Measurements from ENCODE around the gene IQSEC2. TPM values are rescaled to one million over a fixed set of nuclear protein-coding genes. Genes with fewer than 3 reads are reported as not detected.

IQSEC2 gene
- total and polyA plus RNA-seq, 5 experiments from 2014 or later = 0.08 to 0.66 (median 0.17) TPM

DNA sequence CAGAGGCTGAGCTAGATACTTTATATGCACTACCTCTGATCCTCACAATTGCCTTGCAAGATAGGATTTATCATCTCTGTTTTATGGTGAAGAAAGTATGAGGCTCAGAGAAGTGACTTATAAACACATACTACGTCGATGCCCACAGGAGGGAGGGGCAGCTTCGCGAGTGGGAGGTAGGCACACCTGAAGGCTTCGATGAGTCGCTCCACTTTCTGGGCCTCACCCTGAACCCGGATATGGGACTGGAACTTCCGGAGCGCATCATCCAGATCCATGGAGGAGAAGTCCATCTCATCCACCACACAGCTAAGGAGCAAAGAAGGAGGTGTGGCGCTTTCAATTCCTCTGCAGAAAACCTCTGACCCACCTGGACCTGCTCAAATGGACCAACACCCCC, 33.5 kb downstream of the IQSEC2 start:
- H3K36me3 Mint-ChIP-seq = no peaks in the 10 kb centered on the region
- no peaks in the 10 kb centered on the region for H3K4me1 Mint-ChIP-seq
- no peak for DNase-seq
- POLR2A ChIA-PET = no interaction called here
- no peaks in the 10 kb centered on the region for H3K27me3 Mint-ChIP-seq
- H3K9me3 Mint-ChIP-seq = no peaks in the 10 kb centered on the region
- ATAC-seq = no peak
- no peak overlapping the region for H3K4me3 Mint-ChIP-seq
- H3K27ac Mint-ChIP-seq = no peak overlapping the region

GRCh38 chrX:53246231-53246630, 35.2 kb downstream of the IQSEC2 start:
- no peak for ATAC-seq
- POLR2A ChIA-PET = no interaction called here
- H3K9me3 Mint-ChIP-seq = no peaks in the 10 kb centered on the region
- no peaks in the 10 kb centered on the region for H3K4me1 Mint-ChIP-seq
- peak overlapping the region in 1 of 10 donors; percentile 2 for H3K27ac Mint-ChIP-seq
- no peaks in the 10 kb centered on the region for H3K27me3 Mint-ChIP-seq
- no peak overlapping the region for H3K4me3 Mint-ChIP-seq
- no peak for DNase-seq
- no peaks in the 10 kb centered on the region for H3K36me3 Mint-ChIP-seq

DNA sequence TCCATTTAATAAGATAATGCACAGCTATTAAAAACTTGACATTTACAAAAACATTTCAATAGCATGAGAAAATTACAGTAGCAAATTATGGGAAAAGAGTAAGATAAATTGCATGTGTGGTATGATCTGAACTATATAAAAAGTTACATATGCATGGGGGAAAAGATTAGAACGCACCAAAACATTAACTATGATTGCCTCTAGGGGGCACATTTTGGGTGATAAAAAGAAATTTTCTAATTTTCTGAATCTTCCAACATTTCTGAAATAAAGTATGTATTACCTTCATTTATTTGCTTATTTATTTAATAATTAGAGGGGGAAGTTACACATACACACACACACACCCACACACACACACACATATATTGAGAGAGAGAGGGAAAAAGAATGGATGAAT, 36.8 kb downstream of the IQSEC2 start:
- POLR2A ChIA-PET = no interaction called here
- no peak for ATAC-seq
- H3K4me3 Mint-ChIP-seq = no peak overlapping the region
- no peaks in the 10 kb centered on the region for H3K27me3 Mint-ChIP-seq
- H3K4me1 Mint-ChIP-seq = no peaks in the 10 kb centered on the region
- no peaks in the 10 kb centered on the region for H3K9me3 Mint-ChIP-seq
- no peak overlapping the region for H3K27ac Mint-ChIP-seq
- no peak for DNase-seq
- H3K36me3 Mint-ChIP-seq = no peaks in the 10 kb centered on the region

GRCh38 chrX:53242310-53242709, 39.1 kb downstream of the IQSEC2 start:
- Mint-ChIP-seq H3K27me3 (no peaks in the 10 kb centered on the region), H3K9me3 (no peaks in the 10 kb centered on the region), H3K36me3 (no peaks in the 10 kb centered on the region), H3K4me1 (no peaks in the 10 kb centered on the region), H3K27ac (peak overlapping the region in 2 of 10 donors; percentile 60 to 83), H3K4me3 (no peak overlapping the region)
- POLR2A ChIA-PET = no interaction called here
- no peak for DNase-seq
- ATAC-seq = no peak

DNA sequence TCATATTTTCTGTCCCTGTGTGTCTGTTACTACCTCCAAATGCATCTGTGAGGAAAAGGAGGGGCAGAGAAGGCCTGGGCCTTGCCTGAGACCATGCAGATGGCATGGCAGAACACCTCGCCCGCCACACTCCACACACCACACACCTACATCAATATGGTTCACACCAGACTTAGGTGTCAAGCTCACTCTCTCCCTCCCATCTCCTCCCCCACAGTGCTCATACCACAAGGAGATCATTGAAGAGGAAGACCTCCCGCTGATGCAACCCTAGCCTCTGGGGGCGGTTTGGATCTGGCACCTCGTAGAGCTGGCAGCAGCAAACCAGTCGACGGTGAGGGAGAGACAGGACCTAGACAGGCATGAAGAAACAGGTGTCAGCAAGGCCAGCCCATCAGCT, 39.8 kb downstream of the IQSEC2 start:
- no peaks in the 10 kb centered on the region for H3K36me3 Mint-ChIP-seq
- H3K4me1 Mint-ChIP-seq = no peaks in the 10 kb centered on the region
- no peak overlapping the region for H3K4me3 Mint-ChIP-seq
- no peak for DNase-seq
- no peak for ATAC-seq
- no peak overlapping the region for H3K27ac Mint-ChIP-seq
- H3K27me3 Mint-ChIP-seq = no peaks in the 10 kb centered on the region
- POLR2A ChIA-PET = no interaction called here
- H3K9me3 Mint-ChIP-seq = no peaks in the 10 kb centered on the region

DNA sequence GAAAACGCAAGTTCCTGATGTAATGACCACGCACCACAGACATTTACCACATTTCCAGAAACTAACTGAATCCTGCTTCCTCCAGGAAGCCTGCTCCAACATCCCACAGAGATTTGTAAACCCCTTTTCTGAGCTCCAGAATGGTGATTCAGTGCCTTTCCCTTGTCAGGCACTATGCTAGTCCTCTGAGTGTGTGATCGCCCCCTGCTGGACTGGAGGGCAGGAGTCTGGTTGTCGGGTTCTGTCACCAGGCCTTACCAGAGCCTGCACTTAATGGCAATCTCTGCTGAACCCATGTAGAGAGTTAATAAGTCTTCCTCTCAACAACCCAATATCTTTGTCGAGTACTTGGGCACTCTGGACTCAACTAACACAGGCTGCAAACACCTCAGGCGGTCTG, 41.9 kb downstream of the IQSEC2 start:
- POLR2A ChIA-PET = no interaction called here
- H3K4me1 Mint-ChIP-seq = no peaks in the 10 kb centered on the region
- H3K36me3 Mint-ChIP-seq = no peaks in the 10 kb centered on the region
- no peak for ATAC-seq
- no peak overlapping the region for H3K27ac Mint-ChIP-seq
- H3K4me3 Mint-ChIP-seq = no peak overlapping the region
- H3K27me3 Mint-ChIP-seq = no peaks in the 10 kb centered on the region
- H3K9me3 Mint-ChIP-seq = no peaks in the 10 kb centered on the region
- no peak for DNase-seq

- POLR2A ChIA-PET = no interaction called here
These were observed 44.3 kb downstream of the IQSEC2 start for GRCh38 chrX:53237056-53237455.

DNA sequence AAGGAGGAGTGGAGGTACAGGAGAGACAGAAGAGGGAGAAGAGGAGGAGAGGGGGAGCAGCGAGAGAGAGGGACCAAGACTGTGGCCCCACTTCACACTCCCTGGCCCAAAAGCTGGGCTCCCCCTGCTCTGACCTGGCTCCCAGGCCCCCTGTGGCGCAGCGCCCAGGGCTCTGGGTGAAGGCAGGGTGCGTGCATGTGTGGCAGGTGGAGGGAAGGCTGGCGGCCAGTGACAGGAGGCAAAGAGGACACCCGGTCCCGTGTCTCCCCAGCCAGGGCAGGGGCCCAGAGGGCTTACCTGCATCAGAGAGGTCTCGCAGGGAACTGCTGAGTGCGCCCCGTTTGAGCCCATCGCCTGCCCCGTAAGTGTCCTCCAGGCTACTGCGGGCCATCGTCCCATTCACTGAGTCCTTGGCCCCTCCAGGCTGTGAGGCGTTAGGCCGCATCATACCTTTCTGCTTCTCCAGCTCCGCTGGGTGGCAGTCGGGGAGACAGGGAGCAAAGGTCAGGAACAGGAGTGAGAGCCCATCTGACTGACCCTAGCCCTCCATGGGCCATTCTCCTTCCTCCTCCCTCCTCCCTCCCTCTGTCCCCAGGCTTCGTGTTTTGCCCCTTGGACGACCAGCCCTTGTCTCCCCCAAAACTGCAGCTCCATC, 45.2 kb downstream of the IQSEC2 start:
- Mint-ChIP-seq H3K4me1 (no peaks in the 10 kb centered on the region), H3K27ac (no peak overlapping the region), H3K36me3 (no peaks in the 10 kb centered on the region), H3K9me3 (no peaks in the 10 kb centered on the region), H3K4me3 (no peak overlapping the region), H3K27me3 (no peaks in the 10 kb centered on the region)
- ATAC-seq (no peak), DNase-seq (no peak)
- POLR2A ChIA-PET = no interaction called here

More at GRCh38 chrX:53237056-53237455, 44.3 kb downstream of the IQSEC2 start:
- DNase-seq (no peak), ATAC-seq (no peak)
- H3K4me1 Mint-ChIP-seq = no peaks in the 10 kb centered on the region
- H3K36me3 Mint-ChIP-seq = no peaks in the 10 kb centered on the region
- no peaks in the 10 kb centered on the region for H3K27me3 Mint-ChIP-seq
- H3K9me3 Mint-ChIP-seq = no peaks in the 10 kb centered on the region
- H3K4me3 Mint-ChIP-seq = no peak overlapping the region
- H3K27ac Mint-ChIP-seq = no peak overlapping the region

DNA sequence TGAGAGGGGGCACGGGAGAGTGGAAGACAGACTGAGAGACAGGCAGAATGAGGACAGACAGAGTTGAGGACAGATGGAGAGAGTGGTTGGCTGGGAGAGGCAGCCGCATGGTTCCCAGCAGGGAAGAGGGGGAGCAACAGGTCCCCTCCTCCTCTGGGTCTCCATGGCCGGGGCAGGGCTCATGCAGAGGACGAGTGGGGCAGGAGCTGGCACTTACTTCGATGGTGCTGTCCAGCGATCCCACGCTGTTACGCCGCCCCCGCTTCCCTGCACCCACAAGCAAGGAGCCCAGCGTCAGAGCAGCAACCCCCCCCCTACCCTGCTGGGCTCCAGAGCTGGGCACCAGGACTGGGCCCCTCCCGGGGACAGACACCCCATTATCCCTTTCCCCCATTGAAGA, 45.8 kb downstream of the IQSEC2 start:
- Mint-ChIP-seq H3K4me3 (no peak overlapping the region), H3K9me3 (no peaks in the 10 kb centered on the region), H3K36me3 (no peaks in the 10 kb centered on the region), H3K4me1 (no peaks in the 10 kb centered on the region), H3K27ac (no peak overlapping the region), H3K27me3 (peaks cover 0 to under 1% (median 0%) of the 10 kb centered on the region in 5 donors)
- no peak for ATAC-seq
- POLR2A ChIA-PET = no interaction called here
- DNase-seq = no peak

DNA sequence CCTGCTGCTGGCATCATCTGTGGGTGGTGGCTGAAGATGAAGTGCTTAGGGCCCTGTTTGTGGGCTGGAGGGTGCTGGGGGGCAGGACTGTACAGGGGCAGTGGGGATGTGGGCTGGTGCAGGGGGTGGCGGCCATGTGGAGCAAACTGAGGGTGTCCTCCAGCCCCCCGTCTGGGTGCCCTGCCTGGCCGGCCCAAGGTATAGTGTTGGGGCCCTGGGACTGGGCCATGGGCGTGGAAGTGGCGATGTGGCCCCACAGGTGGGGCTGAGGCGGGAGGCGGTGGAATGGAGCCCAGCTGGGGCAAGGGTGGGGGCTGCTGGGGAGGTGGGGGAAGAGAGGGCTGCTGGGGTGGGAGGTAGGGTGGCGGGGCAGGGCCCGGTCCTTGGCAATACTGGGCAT, 46.9 kb downstream of the IQSEC2 start:
- Mint-ChIP-seq H3K4me1 (no peaks in the 10 kb centered on the region), H3K4me3 (no peak overlapping the region), H3K36me3 (no peaks in the 10 kb centered on the region), H3K9me3 (no peaks in the 10 kb centered on the region), H3K27me3 (peaks cover 0 to 1% (median 0%) of the 10 kb centered on the region in 5 donors), H3K27ac (no peak overlapping the region)
- POLR2A ChIA-PET = no interaction called here
- DNase-seq = no peak
- no peak for ATAC-seq

DNA sequence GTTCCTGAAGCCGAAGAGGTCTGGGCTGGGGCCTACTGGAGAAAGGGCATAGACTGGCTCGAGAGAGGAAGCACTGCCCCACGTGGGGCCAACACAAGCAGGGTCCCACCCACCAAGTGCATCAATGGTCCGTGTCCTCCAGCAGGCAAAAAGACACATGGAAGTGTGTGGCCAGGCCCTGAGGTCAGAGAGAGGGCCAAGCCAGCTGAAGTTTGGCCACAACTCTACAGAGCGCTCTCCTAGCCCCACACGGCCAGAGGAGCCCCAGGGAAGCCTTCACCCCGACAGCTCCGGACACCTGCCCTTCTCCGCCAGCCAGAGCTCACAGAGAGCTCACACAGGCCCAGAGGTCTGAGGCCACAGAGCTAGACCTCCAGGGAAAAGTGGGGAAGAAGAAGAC, 47.8 kb downstream of the IQSEC2 start:
- Mint-ChIP-seq H3K27me3 (peaks cover 0 to 1% (median 0%) of the 10 kb centered on the region in 5 donors), H3K9me3 (no peaks in the 10 kb centered on the region), H3K36me3 (no peaks in the 10 kb centered on the region), H3K4me1 (no peaks in the 10 kb centered on the region), H3K4me3 (no peak overlapping the region), H3K27ac (peak overlapping the region in 1 of 10 donors; percentile 76)
- POLR2A ChIA-PET = no interaction called here
- DNase-seq (no peak), ATAC-seq (no peak)

DNA sequence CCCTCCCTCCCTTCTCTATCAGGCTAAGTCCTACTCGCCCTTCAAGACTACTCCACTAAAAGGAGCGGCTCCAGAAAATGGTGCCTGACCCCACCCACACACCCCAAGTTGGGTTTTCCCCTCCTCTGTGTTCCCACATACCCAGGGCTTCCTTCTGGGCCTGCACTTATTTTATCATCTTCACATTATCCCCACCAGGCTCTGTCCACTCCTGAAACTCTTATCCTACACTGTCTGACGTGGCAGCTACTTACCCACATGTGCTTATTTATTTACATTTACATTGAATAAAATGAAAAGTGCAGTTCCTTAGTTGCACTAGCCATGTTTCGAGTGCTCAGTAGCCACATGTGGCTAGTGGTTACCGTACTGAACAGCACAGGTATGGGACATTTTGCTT, 51.3 kb downstream of the IQSEC2 start:
- ATAC-seq = no peak
- POLR2A ChIA-PET = no interaction called here
- H3K4me1 Mint-ChIP-seq = peaks cover 0 to 7% (median 6%) of the 10 kb centered on the region in 4 donors
- peaks cover 0 to 3% (median 0%) of the 10 kb centered on the region in 9 donors for H3K9me3 Mint-ChIP-seq
- H3K27me3 Mint-ChIP-seq = peaks cover 0 to 1% (median 0%) of the 10 kb centered on the region in 5 donors
- H3K4me3 Mint-ChIP-seq = no peak overlapping the region
- H3K36me3 Mint-ChIP-seq = no peaks in the 10 kb centered on the region
- no peak overlapping the region for H3K27ac Mint-ChIP-seq
- DNase-seq = no peak

- Mint-ChIP-seq H3K27ac (peak overlapping the region in 2 of 10 donors; percentile 52 to 71), H3K9me3 (peaks cover 0 to 3% (median 0%) of the 10 kb centered on the region in 9 donors), H3K36me3 (peaks cover 0 to 3% (median 0%) of the 10 kb centered on the region in 3 donors), H3K27me3 (peaks cover 0 to 1% (median 0%) of the 10 kb centered on the region in 5 donors), H3K4me1 (peaks cover 4 to 26% (median 24%) of the 10 kb centered on the region in 4 donors), H3K4me3 (peak overlapping the region in 1 of 10 donors; percentile 55)
- POLR2A ChIA-PET = no interaction called here
- DNase-seq = no peak
- no peak for ATAC-seq
These were observed 54.1 kb downstream of the IQSEC2 start for GRCh38 chrX:53227224-53227765.

Measured in naive thymus-derived CD8-positive, alpha-beta T cell (primary cell).